ENCODE results near the gene DUSP1. TPM values are rescaled to one million over a fixed set of nuclear protein-coding genes. Genes with fewer than 3 reads are reported as not detected.

DUSP1 gene
- total RNA-seq, 1 experiment from 2014 or later = 18.1 TPM

DNA sequence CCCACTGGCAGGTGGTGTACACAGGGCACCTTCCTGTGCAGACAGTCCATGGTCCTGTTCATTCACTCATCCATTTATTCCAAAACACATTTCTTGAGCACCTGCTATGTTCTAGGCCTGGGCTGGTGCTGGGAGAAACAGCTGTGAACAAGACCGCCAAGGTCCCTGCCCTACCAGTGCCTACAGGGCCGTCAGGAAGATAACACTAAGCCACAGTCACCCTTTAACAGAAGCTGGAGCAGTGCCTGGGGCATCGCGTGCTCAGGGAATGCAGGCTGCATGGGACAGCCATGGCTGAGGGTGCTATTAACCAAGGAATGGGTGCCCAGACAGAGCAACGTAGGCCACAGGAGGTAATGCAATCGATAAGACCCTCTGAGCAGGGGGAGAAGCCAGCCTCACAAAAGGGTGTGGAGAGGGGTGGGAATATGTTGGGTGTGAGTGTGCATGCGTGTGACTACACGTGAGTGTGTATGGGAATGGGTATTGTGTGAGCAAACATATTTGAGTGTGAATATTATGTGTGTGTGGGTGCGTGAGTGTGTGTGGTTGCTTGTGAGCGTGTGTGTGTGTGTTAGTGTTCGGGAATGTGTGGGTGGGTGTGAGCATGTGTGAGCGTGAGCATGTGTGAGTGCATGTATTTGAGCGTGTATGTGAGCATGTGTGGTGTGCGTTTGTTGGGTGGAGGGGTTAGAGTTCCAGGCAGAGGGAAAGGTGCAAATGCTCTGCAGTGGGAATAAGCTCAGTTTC lies 19.1 kb downstream of the DUSP1 start:
- Histone ChIP-seq H3K4me3 (no peak overlapping the region), H3K36me3 (no peaks in the 10 kb centered on the region), H3K27me3 (0 out of 2 replicates have a peak, but pooled peaks cover 3% of the 10 kb centered on the region), H3K27ac (no peak overlapping the region), H3K9me3 (replicated peaks) (no peaks in the 10 kb centered on the region; the same call in 1 of the 2 replicates), H3K4me1 (peaks cover 4% of the 10 kb centered on the region; the same call in 1 of the 2 replicates)
- DNase-seq = no peak

DNA sequence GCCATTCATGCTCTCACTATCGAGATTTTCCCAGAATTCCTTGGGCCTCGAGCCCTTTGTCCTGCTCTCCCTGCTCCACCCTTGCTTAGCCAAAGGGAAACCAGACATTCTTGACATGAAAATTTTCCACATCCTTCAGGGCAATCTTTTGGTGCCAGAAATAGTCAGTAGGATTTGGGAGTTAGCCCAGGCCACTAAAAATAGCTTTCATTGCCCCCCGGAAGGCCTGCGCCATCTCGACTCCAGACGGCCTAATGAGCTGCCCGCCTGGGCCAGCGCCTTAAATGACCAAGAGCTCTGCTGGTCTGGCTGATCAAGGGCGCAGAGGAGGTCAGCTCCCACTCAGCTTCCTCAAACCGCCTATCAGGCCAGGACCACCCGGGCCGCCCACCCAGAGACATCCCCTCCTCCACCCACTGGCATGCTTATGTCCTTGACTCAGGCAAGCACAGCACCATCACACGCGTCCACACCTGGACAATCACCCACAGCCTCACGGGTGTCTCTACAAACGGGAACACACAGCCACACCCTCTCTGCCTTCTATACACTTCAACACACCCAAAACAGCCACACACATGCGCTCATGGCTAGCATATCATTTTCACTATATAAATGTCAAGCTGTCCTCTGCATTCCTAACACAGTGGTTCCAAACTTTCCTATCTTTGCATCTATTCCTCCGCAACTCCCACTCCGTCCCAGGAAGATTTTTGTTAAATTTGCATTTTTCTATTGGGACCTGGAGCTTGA lies 20.9 kb downstream of the DUSP1 start:
- Histone ChIP-seq H3K9me3 (replicated peaks) (no peaks in the 10 kb centered on the region; the same call in 1 of the 2 replicates), H3K27me3 (0 out of 2 replicates have a peak, but pooled peaks cover 3% of the 10 kb centered on the region), H3K27ac (no peak overlapping the region), H3K4me1 (peaks cover 4% of the 10 kb centered on the region; the same call in 1 of the 2 replicates), H3K4me3 (no peak overlapping the region), H3K36me3 (no peaks in the 10 kb centered on the region)
- no peak for DNase-seq

DNA sequence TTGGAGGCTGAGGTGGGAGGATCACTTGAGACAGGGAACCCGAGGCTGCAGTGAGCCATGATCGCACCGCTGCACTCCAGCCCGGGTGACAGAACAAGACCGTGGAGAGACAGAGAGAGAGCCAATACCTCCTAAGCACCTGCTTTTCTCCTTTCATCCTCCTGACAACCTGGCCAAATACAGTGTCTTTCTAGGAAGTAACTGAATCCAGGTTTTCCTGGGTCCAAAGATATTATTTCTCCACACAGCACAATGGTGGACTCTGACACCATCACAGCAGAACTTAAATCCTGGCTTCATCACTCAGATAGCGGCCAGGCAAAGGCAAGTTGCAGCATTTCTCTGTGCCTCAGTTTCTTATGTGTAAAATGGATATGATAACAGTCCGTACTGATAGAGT lies 21.9 kb downstream of the DUSP1 start:
- H3K36me3 ChIP-seq = no peaks in the 10 kb centered on the region
- no peak overlapping the region for H3K27ac ChIP-seq
- H3K4me3 ChIP-seq = no peak overlapping the region
- peaks cover 4% of the 10 kb centered on the region; the same call in 1 of the 2 replicates for H3K4me1 ChIP-seq
- DNase-seq = no peak
- H3K9me3 ChIP-seq (replicated peaks) = no peaks in the 10 kb centered on the region
- H3K27me3 ChIP-seq = 0 out of 2 replicates have a peak, but pooled peaks cover 3% of the 10 kb centered on the region

DNA sequence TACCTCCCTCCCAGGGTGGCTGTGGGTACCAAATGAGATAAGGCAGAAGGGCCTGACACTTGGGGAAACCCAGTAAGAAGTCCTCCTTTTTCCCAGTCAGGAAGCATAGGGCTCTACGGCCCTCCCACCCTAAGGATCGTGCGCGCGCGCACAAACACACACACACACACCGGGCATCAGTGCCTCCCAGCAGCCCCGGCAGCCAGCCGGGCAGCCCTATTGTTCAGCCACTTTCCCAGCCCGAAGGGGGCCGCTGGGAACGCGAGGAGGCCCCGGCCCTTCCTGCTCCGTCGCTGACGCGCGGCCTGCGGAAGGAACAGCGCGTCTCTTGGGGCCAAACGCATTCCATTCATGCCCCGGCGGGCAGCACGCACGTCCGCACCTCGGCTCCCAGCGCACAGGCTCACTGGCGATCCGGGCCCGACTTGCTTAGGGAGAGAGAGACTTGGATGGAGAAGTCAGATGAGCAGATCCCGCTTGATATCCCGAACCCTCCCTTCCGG lies 22.6 kb downstream of the DUSP1 start:
- H3K36me3 ChIP-seq = no peaks in the 10 kb centered on the region
- no peaks in the 10 kb centered on the region for H3K9me3 ChIP-seq (replicated peaks)
- H3K4me1 ChIP-seq = peaks cover 4% of the 10 kb centered on the region; the same call in 1 of the 2 replicates
- H3K4me3 ChIP-seq = no peak overlapping the region
- no peak overlapping the region for H3K27ac ChIP-seq
- DNase-seq = no peak
- H3K27me3 ChIP-seq = 0 out of 2 replicates have a peak, but pooled peaks cover 3% of the 10 kb centered on the region

DNA sequence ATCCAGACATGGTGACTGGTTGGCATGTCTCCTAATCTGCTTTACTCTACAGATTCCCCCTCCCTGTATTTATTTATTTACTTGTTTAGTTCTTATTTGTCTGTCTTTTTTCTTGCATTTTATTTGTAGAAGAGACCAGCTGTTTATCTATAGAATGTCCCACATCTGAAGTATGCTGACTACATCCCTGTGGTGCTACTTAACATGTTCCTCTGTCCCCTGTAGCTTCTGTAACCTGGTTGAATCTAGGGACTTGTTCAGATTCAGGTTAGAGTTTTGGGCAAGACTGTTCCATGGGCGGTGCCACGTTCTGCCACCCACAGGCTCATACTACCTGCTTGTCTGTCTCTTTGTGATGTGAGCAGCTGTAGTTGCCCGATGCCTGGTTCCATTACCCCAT lies 23.5 kb downstream of the DUSP1 start:
- H3K4me1 ChIP-seq = peaks cover 4% of the 10 kb centered on the region; the same call in 1 of the 2 replicates

DNA sequence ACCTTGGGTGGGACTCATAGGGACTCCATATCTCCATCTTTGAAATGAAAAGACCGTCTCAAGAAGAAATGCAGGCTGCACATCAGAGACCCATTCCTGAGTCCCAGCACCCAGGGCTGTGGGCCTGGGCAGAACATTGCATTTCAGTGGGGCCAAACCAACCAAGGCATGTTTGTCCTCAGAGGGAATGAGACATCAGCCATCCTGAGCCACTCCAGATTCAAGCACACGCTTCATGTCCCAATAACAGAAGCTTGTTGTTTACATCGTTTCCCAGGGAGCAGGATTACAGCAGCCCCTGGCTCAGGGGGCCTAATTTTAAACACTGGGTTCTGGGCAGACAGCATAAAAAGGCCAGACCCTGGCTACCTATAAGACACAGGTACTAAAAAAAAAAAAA lies 24.3 kb downstream of the DUSP1 start:
- Histone ChIP-seq H3K4me1 (peaks cover 4% of the 10 kb centered on the region; the same call in 1 of the 2 replicates), H3K9me3 (replicated peaks) (no peaks in the 10 kb centered on the region), H3K4me3 (no peak overlapping the region), H3K27me3 (no peaks in the 10 kb centered on the region), H3K36me3 (no peaks in the 10 kb centered on the region), H3K27ac (no peak overlapping the region)
- DNase-seq = no peak

More for the DNA sequence above, 23.5 kb downstream of the DUSP1 start:
- Histone ChIP-seq H3K27me3 (0 out of 2 replicates have a peak, but pooled peaks cover under 1% of the 10 kb centered on the region), H3K4me3 (no peak overlapping the region), H3K27ac (no peak overlapping the region), H3K36me3 (no peaks in the 10 kb centered on the region), H3K9me3 (replicated peaks) (no peaks in the 10 kb centered on the region)
- DNase-seq = no peak

- Histone ChIP-seq H3K36me3 (no peaks in the 10 kb centered on the region), H3K27me3 (no peaks in the 10 kb centered on the region), H3K4me1 (peaks cover 12% of the 10 kb centered on the region), H3K27ac (no peak overlapping the region), H3K4me3 (no peak overlapping the region), H3K9me3 (replicated peaks) (no peaks in the 10 kb centered on the region)
- no peak for DNase-seq
Observed at GRCh38 chr5:172745838-172746237, 25.2 kb downstream of the DUSP1 start.

DNA sequence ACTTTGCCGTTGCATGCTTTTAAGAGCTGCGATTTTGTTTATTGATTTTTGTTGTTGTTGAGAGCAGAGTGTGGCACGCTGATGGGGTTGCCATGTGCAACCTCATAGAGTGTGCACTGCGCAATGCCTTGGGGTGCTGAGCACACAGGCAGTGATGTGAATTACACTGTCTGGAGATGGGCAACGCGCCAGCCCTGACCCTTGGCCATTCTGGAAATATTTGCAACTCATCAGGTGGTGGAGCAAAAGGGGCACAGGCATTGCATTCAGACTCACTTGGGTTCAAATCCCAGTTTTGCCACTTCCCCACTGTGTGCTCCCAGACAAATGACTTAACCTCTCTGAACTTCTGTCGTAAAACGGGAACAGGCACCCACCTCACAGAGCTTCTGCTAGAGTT lies 25.6 kb downstream of the DUSP1 start:
- Histone ChIP-seq H3K4me1 (peaks cover 15% of the 10 kb centered on the region), H3K27me3 (no peaks in the 10 kb centered on the region), H3K9me3 (replicated peaks) (no peaks in the 10 kb centered on the region), H3K36me3 (no peaks in the 10 kb centered on the region), H3K27ac (no peak overlapping the region), H3K4me3 (no peak overlapping the region)
- DNase-seq = no peak

- DNase-seq = no peak
- Histone ChIP-seq H3K4me3 (no peak overlapping the region), H3K36me3 (no peaks in the 10 kb centered on the region), H3K9me3 (replicated peaks) (no peaks in the 10 kb centered on the region), H3K27ac (no peak overlapping the region), H3K27me3 (no peaks in the 10 kb centered on the region), H3K4me1 (peaks cover 13% of the 10 kb centered on the region)
Observed at GRCh38 chr5:172744123-172745104, 26.6 kb downstream of the DUSP1 start.

DNA sequence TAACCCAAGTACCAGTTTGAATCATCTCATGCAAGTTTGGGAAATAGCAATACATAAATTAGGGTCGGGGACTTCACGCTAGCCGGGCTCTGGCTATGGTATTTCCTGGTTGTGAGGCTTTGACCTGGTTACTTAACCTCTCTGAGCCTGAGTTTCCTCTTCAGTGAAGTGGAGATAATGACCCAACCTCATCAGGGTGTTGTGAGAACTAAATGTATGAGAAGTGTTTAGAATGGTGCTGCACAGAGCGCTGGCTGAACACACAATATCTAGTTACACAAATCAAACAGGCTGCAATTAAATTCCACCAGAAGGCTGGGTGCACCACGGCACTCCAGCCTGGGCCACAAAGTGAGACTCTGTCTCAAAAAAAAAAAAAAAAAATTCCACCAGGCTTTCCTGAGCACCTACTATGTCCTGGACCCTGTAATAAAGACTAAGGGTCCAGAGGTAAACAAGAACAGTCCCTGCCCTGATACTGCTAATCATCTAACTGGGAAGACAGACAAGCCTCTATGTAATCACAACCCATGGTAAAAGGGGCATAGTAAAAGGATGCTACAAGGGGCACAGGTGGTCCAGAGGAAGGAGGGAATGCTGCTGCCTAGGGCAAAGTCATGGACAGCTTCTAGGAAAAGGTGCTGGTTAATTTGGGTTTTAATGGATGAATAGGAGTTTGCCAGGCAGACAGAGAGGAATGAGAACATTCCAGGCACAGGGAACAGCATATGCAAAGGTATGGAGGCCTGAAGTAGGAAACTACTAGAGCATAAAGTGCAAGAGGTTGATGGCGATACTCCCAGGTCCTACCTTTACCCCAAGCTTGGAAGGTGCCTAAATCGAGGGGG lies 27.7 kb downstream of the DUSP1 start:
- no peak overlapping the region for H3K4me3 ChIP-seq
- H3K36me3 ChIP-seq = no peaks in the 10 kb centered on the region
- H3K4me1 ChIP-seq = peaks cover 13% of the 10 kb centered on the region
- no peak for DNase-seq
- no peak overlapping the region for H3K27ac ChIP-seq
- H3K27me3 ChIP-seq = no peaks in the 10 kb centered on the region
- no peaks in the 10 kb centered on the region for H3K9me3 ChIP-seq (replicated peaks)

DNA sequence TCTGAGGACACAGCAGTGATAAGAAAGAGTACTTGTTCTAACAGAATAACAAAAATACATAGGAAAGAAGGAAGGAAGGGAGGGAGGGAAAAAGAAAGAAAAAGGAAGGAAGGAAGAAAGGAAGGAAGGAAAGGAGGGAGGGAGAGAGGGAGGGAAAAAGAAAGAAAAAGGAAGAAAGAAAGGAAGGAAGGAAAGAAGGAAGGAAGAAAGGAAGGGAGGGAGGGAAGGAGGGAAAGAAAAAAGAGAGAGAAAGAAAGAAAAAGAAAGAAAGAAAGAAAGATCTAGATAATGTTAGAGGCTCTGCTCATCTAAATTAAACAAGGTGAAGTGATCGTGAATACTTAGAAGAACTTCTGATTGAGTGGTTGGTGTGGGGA lies 29.8 kb downstream of the DUSP1 start:
- Histone ChIP-seq H3K4me3 (no peak overlapping the region), H3K27ac (peak overlapping the region; percentile 94), H3K27me3 (no peaks in the 10 kb centered on the region), H3K36me3 (no peaks in the 10 kb centered on the region), H3K9me3 (replicated peaks) (no peaks in the 10 kb centered on the region), H3K4me1 (peaks cover 19% of the 10 kb centered on the region)
- no peak for DNase-seq

DNA sequence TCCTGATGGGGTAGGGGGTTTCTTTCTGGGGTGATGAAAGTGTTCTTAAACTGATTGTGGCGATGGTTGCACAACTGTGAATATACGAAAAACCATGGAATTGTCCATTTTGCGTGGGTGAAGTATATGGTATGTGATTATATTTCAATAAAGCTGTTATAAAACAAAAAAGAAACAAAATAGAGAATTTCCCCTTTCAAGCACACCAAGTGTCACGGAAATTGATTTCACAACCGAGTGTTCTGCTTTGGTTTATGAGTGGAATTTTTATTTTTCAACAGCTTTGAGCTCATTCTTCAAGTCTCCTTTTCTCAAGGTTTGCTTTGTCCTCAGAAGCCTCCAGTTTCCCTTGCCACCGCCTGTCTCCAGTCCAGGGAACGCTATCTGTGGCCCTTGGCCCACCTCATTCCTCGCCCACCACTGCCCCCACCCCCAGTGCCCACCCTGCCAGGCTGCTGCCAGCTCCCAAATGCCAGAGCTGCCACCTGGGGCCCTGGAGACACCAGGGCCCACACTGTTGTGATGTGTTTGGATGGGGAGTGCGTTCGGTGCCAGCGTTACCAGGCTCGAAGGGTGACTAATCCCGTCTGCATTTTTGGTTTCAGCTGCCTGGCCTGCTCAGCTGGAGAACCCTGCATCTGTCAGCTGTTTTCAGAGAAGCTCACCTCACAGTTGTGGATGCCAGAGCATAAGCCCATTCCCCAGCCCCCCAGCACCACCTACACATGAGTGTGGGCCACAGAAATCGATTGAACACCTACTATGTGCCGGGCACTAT lies 30.4 kb downstream of the DUSP1 start:
- DNase-seq = peak; percentile 91 to 93
- Histone ChIP-seq H3K27ac (peak overlapping the region; percentile 94), H3K9me3 (replicated peaks) (no peaks in the 10 kb centered on the region), H3K4me1 (peaks cover 23% of the 10 kb centered on the region), H3K27me3 (no peaks in the 10 kb centered on the region), H3K36me3 (no peaks in the 10 kb centered on the region), H3K4me3 (peak overlapping the region; percentile 23)

GRCh38 chr5:172739375-172739774 lies 31.6 kb downstream of the DUSP1 start:
- Histone ChIP-seq H3K4me1 (peaks cover 23% of the 10 kb centered on the region), H3K9me3 (replicated peaks) (no peaks in the 10 kb centered on the region), H3K27me3 (no peaks in the 10 kb centered on the region), H3K27ac (no peak overlapping the region), H3K4me3 (no peak overlapping the region), H3K36me3 (no peaks in the 10 kb centered on the region)
- DNase-seq = no peak
